Stomach (tissue), 4 donors: ENCODE data around the gene SLC6A11.

Experiments
- CTCF ChIP-seq, 7 experiments: fragments of 450-650 bp in 4 of 7; fragments of 200-600 bp in 3 of 7; sonication (generic) in 3 of 7; IDR thresholded peaks; one replicate each; pipeline ENCODE4 v1.5.1; 2016 to 2019; ENCODE audit warnings: antibody characterized with exemption in 7 of 7, control low read depth in 2 of 7, mild to moderate bottlenecking in 1 of 7
- EP300 ChIP-seq: sonication (generic); formaldehyde crosslinking; IDR thresholded peaks from one replicate; pipeline ENCODE4 v1.6.1; 2017; ENCODE audit warnings: antibody characterized with exemption
- POLR2A ChIP-seq, 4 donors: fragments of 450-650 bp; IDR thresholded peaks; one replicate each; pipeline ENCODE4 v1.6.1; 2016; ENCODE audit warnings: antibody characterized with exemption in 4 of 4, control low read depth in 2 of 4, mild to moderate bottlenecking in 1 of 4, moderate library complexity in 1 of 4

DNA sequence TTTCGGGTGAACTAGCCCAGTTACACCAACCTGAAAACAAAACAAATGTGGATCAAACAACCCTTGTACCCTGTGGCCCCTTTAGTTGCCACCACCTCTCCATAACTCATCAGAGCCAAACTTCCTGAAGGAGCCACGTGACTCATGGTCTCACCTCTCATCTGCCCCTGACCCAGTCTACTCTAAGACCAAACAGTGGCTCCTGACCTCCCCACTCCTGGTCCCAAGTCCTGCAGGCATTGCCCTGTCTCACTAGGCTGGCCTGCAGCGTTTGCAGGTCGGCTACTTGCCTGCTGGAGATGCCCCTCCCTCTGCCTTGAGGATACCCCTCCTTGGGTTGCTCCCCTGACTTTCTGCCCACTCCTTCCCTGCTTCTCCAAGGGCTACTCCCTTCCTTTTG is 23.1 kb downstream of the SLC6A11 start:
- TF ChIP-seq CTCF (IDR thresholded peaks at IDR 0.05) (no peak), EP300 (no peak), POLR2A (IDR thresholded peaks at IDR 0.05) (no peak)
